Mesendoderm (in vitro differentiated cells): ENCODE measurements around the gene SUSD3.
A peak's percentile ranks its signal among the peaks of the same experiment; 100 is the strongest.

Source experiments
- DNase-seq: peaks from one replicate; pipeline ENCODE4 v3.0.0; 2013
- H2AK5ac ChIP-seq: 2 replicates; pipeline ENCODE4 v1.6.1; 2013; ENCODE audit warnings: low read length, inconsistent platforms
- H2BK120ac ChIP-seq: 2 replicates; pipeline ENCODE4 v1.6.1; 2013; ENCODE audit warnings: low read depth, mild to moderate bottlenecking, low read length, moderate library complexity, mixed read lengths
- H2BK15ac ChIP-seq: replicated peaks from 2 replicates; pipeline ENCODE4 v1.6.1; 2013; ENCODE audit warnings: low read depth, mild to moderate bottlenecking, moderate library complexity
- H2BK5ac ChIP-seq: 2 replicates; pipeline ENCODE4 v1.6.1; 2013; ENCODE audit warnings: low read length, inconsistent platforms
- H3K18ac ChIP-seq: 2 replicates; pipeline ENCODE4 v1.6.1; 2013; ENCODE audit warnings: mild to moderate bottlenecking, low read length, mixed read lengths
- H3K23ac ChIP-seq: one replicate; pipeline ENCODE4 v1.6.1; 2013; ENCODE audit warnings: low read length
- H3K27ac ChIP-seq: 2 replicates; pipeline ENCODE4 v1.5.1; 2013; ENCODE audit warnings: low read depth, mild to moderate bottlenecking, inconsistent platforms, low read length, moderate library complexity
- H3K27me3 ChIP-seq: 2 replicates; pipeline ENCODE4 v1.6.1; 2013; ENCODE audit warnings: low read length, control low read depth, mild to moderate bottlenecking, inconsistent platforms; ENCODE audit not compliant: insufficient read depth, poor library complexity
- H3K36me3 ChIP-seq: 2 replicates; pipeline ENCODE4 v1.6.1; 2013; ENCODE audit warnings: low read length, inconsistent platforms; ENCODE audit not compliant: control insufficient read depth, insufficient read depth
- H3K4ac ChIP-seq: one replicate; pipeline ENCODE4 v1.6.1; 2013; ENCODE audit warnings: low read depth, mild to moderate bottlenecking, low read length, moderate library complexity
- H3K4me1 ChIP-seq: 2 replicates; pipeline ENCODE4 v1.6.1; 2013; ENCODE audit warnings: low read depth, low read length, inconsistent platforms; ENCODE audit not compliant: control insufficient read depth
- H3K4me2 ChIP-seq: 2 replicates; pipeline ENCODE4 v1.6.1; 2013; ENCODE audit warnings: low read length
- H3K4me3 ChIP-seq: 2 replicates; pipeline ENCODE4 v1.5.1; 2013; ENCODE audit warnings: mild to moderate bottlenecking, low read length
- H3K56ac ChIP-seq: one replicate; pipeline ENCODE4 v1.6.1; 2013; ENCODE audit warnings: low read length
- H3K79me1 ChIP-seq: 2 replicates; pipeline ENCODE4 v1.6.1; 2013; ENCODE audit warnings: low read length, inconsistent platforms
- H3K79me2 ChIP-seq: 2 replicates; pipeline ENCODE4 v1.6.1; 2013; ENCODE audit warnings: mild to moderate bottlenecking, low read length; ENCODE audit not compliant: control insufficient read depth, insufficient read depth
- H3K9ac ChIP-seq: 2 replicates; pipeline ENCODE4 v1.6.1; 2013; ENCODE audit warnings: low read length, inconsistent platforms
- H4K5ac ChIP-seq: one replicate; pipeline ENCODE4 v1.6.1; 2013; ENCODE audit warnings: low read length
- H4K8ac ChIP-seq: one replicate; pipeline ENCODE4 v1.6.1; 2013; ENCODE audit warnings: low read depth, mild to moderate bottlenecking, control low read depth, low read length, moderate library complexity
- WGBS: extraction: QIAGEN DNeasy Blood & Tissue Kit; methylation state at CpG from one replicate; pipeline ENCODE4 v1.1.7; 2013; ENCODE audit warnings: low lambda C conversion rate, missing lambda C conversion rate; ENCODE audit not compliant: insufficient coverage; ENCODE audit errors: extremely low coverage; 5-methylcytosine and 5-hydroxymethylcytosine counted together

Gene SUSD3

DNA sequence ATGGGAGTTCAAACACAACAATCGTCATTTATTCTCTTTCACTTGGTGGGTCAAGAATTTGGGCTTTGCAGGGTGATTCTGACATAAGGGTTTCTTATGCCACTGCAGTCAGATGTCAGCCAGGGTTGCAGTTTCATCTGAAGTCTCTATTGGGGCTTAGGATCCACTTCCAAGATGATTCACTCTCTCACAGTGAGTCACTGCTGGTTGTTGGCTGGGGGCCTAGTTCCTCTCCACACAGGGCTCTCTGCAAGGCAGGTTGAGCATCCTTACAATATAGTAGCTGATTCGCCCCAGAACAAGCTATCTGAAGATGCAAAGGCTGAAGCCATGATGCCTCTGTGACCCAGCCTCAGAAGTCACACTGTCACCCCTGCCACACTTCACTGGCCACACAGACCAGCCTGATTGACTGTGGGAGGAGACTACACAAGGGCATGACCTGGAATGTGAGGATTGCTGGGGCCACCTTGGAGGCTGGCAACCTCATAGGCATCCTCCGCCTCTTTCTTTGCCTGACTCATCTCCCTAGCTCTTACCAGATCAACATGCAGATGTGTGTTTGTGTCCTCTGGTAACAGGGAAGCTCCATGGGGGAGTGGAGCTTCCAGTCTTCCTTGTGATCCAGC lies 33.1 kb downstream of the SUSD3 start:
- no peak overlapping the region for H4K8ac ChIP-seq
- no peaks in the 10 kb centered on the region for H3K79me1 ChIP-seq
- peak overlapping the region; percentile 3 for H3K56ac ChIP-seq
- no peak overlapping the region for H3K23ac ChIP-seq
- no CpG with 5 or more reads among the region's 3 CpGs for WGBS
- no peaks in the 10 kb centered on the region for H3K79me2 ChIP-seq
- H3K36me3 ChIP-seq = no peaks in the 10 kb centered on the region
- H3K4me1 ChIP-seq = no peaks in the 10 kb centered on the region
- H3K4ac ChIP-seq = no peak overlapping the region
- H2BK5ac ChIP-seq = no peak overlapping the region
- no peak overlapping the region for H4K5ac ChIP-seq
- no peak overlapping the region for H3K27ac ChIP-seq
- no peak overlapping the region for H3K18ac ChIP-seq
- no peak overlapping the region for H3K4me3 ChIP-seq
- DNase-seq = peak; percentile 65
- no peaks in the 10 kb centered on the region for H3K27me3 ChIP-seq
- H3K9ac ChIP-seq = no peak overlapping the region
- H3K4me2 ChIP-seq = no peak overlapping the region
- H2BK120ac ChIP-seq = no peak overlapping the region
- no peak overlapping the region for H2BK15ac ChIP-seq
- H2AK5ac ChIP-seq = no peak overlapping the region

DNA sequence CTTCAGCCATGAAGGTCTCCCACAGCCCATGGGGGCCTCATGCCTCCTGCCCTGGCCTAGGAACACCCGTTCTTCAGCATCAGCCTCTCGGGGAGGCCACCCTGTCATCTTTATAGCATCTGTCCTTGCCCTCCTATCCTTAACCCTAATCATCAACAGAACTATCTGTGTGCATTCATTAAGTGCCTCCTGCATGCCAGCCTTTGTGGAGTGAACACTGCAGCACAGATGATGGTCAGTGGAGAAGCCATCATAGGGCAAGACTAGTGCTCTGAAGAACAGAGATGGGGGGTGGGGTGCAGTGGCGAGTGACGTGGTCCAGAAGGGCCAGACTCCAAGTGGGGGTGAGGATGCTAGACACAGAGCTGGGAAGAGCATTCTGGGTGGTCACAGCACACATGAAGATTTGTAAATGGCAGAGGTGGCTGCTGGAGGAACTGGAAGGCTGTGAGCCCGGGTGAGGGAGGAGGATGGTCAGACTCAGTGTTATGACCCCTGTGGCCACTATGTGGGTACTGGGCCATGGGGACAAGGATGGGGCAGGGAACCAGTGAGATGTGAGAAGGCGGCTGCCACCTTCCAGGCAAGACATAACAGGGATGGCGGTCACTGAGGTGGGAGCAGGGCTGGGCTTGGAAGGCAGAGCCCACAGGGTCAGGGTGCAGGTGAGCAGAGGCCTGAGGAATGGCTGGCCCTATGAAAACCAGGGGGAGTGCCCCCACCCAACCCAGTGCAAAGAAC lies 33.9 kb downstream of the SUSD3 start:
- H3K27ac ChIP-seq = no peak overlapping the region
- no peak overlapping the region for H3K23ac ChIP-seq
- H3K79me2 ChIP-seq = peaks cover 2% of the 10 kb centered on the region
- H3K4me1 ChIP-seq = peaks cover 5% of the 10 kb centered on the region
- no peaks in the 10 kb centered on the region for H3K79me1 ChIP-seq
- H4K8ac ChIP-seq = no peak overlapping the region
- H4K5ac ChIP-seq = no peak overlapping the region
- H3K18ac ChIP-seq = no peak overlapping the region
- H3K56ac ChIP-seq = no peak overlapping the region
- H3K9ac ChIP-seq = no peak overlapping the region
- no peaks in the 10 kb centered on the region for H3K36me3 ChIP-seq
- WGBS = no CpG with 5 or more reads among the region's 7 CpGs
- H2BK5ac ChIP-seq = no peak overlapping the region
- no peak for DNase-seq
- no peaks in the 10 kb centered on the region for H3K27me3 ChIP-seq
- no peak overlapping the region for H2BK120ac ChIP-seq
- no peak overlapping the region for H3K4me2 ChIP-seq
- H3K4ac ChIP-seq = no peak overlapping the region
- no peak overlapping the region for H2AK5ac ChIP-seq
- H2BK15ac ChIP-seq = no peak overlapping the region
- H3K4me3 ChIP-seq = no peak overlapping the region

DNA sequence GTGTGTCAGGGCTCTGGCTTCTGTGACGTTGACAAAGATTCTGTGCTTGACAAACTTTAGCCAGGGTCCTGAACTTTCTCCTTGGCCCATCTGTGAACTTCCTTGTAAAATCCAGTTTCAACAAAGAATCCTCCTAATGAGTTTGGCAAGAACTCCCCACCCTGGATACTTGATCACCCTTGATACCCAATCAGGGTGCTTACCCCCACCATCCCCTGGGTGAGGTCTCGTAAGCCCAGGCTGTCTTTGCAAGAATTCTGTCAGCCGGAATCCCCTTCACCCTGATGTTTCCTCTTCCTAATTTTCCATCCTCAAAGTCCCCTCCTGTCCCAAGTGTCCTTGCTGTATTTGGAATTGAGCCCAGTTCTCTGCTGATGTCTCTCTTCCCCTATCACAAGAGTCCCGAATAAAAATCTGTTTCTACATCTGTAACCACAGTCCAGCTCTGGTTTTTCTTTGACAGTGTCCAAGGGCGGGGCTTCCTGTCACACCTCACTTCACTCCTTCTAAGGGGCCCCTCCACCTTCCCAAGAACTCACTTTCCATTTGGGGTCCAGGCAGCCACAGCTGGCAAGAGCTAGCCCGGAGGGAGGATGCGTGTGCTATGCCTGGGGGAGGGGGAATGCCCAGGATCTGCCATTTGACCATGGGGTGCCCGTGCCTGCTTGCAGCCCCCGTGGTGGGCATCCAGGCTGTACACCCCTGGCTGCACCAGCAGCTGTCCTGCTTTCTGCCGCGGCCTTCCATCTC lies 34.8 kb downstream of the SUSD3 start:
- H3K4me3 ChIP-seq = no peak overlapping the region
- no peak overlapping the region for H3K9ac ChIP-seq
- no peak for DNase-seq
- no peak overlapping the region for H2BK15ac ChIP-seq
- H3K79me1 ChIP-seq = peaks cover 4% of the 10 kb centered on the region
- H3K23ac ChIP-seq = no peak overlapping the region
- H3K27ac ChIP-seq = no peak overlapping the region
- peaks cover 5% of the 10 kb centered on the region for H3K4me1 ChIP-seq
- no peaks in the 10 kb centered on the region for H3K27me3 ChIP-seq
- no CpG with 5 or more reads among the region's 11 CpGs for WGBS
- H2BK5ac ChIP-seq = no peak overlapping the region
- H3K79me2 ChIP-seq = peaks cover 2% of the 10 kb centered on the region
- H4K8ac ChIP-seq = no peak overlapping the region
- no peak overlapping the region for H3K4ac ChIP-seq
- no peaks in the 10 kb centered on the region for H3K36me3 ChIP-seq
- peak overlapping the region; percentile 3 for H3K56ac ChIP-seq
- no peak overlapping the region for H3K18ac ChIP-seq
- no peak overlapping the region for H2BK120ac ChIP-seq
- no peak overlapping the region for H3K4me2 ChIP-seq
- no peak overlapping the region for H2AK5ac ChIP-seq
- no peak overlapping the region for H4K5ac ChIP-seq

DNA sequence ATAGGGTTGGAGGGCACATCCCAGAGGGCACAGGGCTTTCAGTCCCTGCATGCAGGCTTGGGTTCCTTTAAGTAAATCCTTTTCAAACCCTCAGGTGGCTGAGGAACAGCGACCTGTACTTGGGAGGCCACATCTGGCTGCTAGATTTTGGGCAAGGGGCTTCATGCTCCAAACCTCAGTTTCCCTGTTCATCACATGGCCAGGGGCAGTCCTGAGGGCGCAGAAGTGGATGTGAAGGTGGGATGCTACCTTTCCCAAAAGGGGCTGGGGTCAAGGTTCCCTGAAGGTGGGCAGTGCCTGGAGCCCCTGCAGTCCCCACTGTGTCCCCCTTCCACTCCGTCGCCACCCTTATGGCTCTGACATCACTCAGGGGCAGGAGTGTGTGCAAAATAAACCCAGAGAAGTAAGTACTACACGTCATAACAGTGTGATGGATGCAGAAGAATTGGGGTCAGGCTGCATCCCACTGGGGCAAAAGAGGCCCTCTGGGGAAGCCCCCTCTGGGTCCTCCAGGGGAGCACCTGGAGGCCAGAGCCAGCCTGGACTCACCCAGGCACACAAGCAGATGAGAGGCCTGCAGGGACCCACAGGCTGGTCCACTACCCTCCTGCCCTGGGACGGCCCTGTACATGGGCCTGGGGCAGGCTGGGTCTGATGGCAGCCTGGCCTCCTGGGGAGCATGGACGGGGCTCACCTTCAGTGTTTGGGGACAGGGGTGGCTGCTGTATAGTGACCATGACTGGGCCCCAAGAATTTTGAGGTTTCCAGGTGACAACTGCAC lies 35.6 kb downstream of the SUSD3 start:
- Histone ChIP-seq H3K9ac (no peak overlapping the region), H4K8ac (no peak overlapping the region), H2AK5ac (no peak overlapping the region), H3K56ac (peak overlapping the region; percentile 3), H3K4me3 (no peak overlapping the region), H2BK15ac (no peak overlapping the region), H3K4me1 (peaks cover 5% of the 10 kb centered on the region), H3K27me3 (no peaks in the 10 kb centered on the region), H3K36me3 (no peaks in the 10 kb centered on the region), H3K4ac (no peak overlapping the region), H4K5ac (peak overlapping the region; percentile 39), H3K79me2 (peaks cover 2% of the 10 kb centered on the region), H3K79me1 (peaks cover 5% of the 10 kb centered on the region), H2BK5ac (no peak overlapping the region), H3K23ac (no peak overlapping the region), H3K27ac (no peak overlapping the region), H3K4me2 (no peak overlapping the region), H3K18ac (no peak overlapping the region), H2BK120ac (no peak overlapping the region)
- no CpG with 5 or more reads among the region's 7 CpGs for WGBS
- no peak for DNase-seq

DNA sequence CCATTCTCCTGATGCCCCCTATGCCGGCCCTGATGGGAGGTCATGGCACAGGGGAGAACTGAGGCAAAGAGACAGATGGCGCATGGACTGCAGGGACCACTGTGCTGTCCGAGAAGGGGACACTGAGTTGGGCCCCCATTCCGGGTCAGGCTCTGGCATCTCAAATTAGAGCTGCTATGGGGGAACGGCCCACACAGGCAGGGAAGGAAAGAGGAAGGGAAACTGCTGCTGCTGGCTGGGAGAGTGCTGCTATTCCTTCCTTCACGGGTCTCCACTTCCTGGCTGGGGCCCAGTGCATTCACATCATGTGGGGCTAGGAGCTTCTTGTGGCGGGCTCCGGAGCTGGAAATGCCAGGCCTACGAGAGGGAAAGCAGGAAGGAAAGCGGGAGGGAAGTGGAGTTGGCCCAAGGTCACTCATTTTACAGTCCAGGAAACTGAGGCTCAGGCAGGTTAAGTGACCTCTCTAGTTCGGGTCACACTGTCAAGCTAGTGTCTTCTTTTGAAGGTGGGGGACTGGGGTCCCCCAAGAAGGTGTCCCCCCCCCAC lies 36.2 kb downstream of the SUSD3 start:
- Histone ChIP-seq H3K79me2 (peaks cover 2% of the 10 kb centered on the region), H2BK15ac (no peak overlapping the region), H3K56ac (peak overlapping the region; percentile 69), H2BK5ac (no peak overlapping the region), H4K8ac (no peak overlapping the region), H3K27me3 (no peaks in the 10 kb centered on the region), H3K4ac (peak overlapping the region; percentile 44), H3K79me1 (peaks cover 5% of the 10 kb centered on the region), H4K5ac (no peak overlapping the region), H3K18ac (peak overlapping the region; percentile 42), H3K9ac (peak overlapping the region; percentile 55), H3K23ac (no peak overlapping the region), H2AK5ac (no peak overlapping the region), H3K4me2 (no peak overlapping the region), H3K4me1 (peaks cover 5% of the 10 kb centered on the region), H3K4me3 (no peak overlapping the region), H2BK120ac (no peak overlapping the region), H3K27ac (no peak overlapping the region), H3K36me3 (no peaks in the 10 kb centered on the region)
- WGBS = no CpG with 5 or more reads among the region's 11 CpGs
- DNase-seq = peak; percentile 44
